B cell (primary cell): ENCODE data around the gene TRIM72.

Experiments used
- EZH2 ChIP-seq: IDR thresholded peaks from 2 replicates; pipeline ENCODE4 v1.6.1; 2012; ENCODE audit warnings: borderline replicate concordance, low read depth, mild to moderate bottlenecking, moderate library complexity, low read length; ENCODE audit not compliant: insufficient read depth, poor library complexity, severe bottlenecking
- TF ChIP-seq, protein P1 (sequence below): fragments of 200-600 bp; IDR thresholded peaks from one replicate; pipeline ENCODE4 v1.8.0; 2022; ENCODE audit warnings: antibody characterized with exemption, mild to moderate bottlenecking

GRCh38 chr16:31199430-31200041 lies 14.4 kb upstream of the TRIM72 start:
- TF ChIP-seq, protein P1, sequence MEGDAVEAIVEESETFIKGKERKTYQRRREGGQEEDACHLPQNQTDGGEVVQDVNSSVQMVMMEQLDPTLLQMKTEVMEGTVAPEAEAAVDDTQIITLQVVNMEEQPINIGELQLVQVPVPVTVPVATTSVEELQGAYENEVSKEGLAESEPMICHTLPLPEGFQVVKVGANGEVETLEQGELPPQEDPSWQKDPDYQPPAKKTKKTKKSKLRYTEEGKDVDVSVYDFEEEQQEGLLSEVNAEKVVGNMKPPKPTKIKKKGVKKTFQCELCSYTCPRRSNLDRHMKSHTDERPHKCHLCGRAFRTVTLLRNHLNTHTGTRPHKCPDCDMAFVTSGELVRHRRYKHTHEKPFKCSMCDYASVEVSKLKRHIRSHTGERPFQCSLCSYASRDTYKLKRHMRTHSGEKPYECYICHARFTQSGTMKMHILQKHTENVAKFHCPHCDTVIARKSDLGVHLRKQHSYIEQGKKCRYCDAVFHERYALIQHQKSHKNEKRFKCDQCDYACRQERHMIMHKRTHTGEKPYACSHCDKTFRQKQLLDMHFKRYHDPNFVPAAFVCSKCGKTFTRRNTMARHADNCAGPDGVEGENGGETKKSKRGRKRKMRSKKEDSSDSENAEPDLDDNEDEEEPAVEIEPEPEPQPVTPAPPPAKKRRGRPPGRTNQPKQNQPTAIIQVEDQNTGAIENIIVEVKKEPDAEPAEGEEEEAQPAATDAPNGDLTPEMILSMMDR = no peak
- no peak for TF ChIP-seq EZH2
